Epithelial cell of esophagus (primary cell): ENCODE measurements around the gene COASY.
A peak's percentile ranks its signal among the peaks of the same experiment; 100 is the strongest.
"Not testable (repeated sequence)": the region's sequence is repeated elsewhere in the genome, so short reads cannot be mapped to it uniquely, and the experiment has no call there.

Experiments used
- DNase-seq: peaks from one replicate; pipeline ENCODE4 v3.0.0; 2010; ENCODE audit warnings: low read depth
- H3K4me3 ChIP-seq: 2 replicates; pipeline ENCODE4 v1.5.1; 2011; ENCODE audit warnings: mild to moderate bottlenecking, low read length, control low read depth
- CTCF ChIP-seq: IDR thresholded peaks from 2 replicates; pipeline ENCODE4 v1.5.1; 2011; ENCODE audit warnings: low read depth, mild to moderate bottlenecking, low read length, control low read depth, inconsistent platforms; ENCODE audit not compliant: insufficient read depth; ENCODE audit errors: missing control alignments

Gene COASY

GRCh38 chr17:42537826-42538451, 24.0 kb upstream of the COASY start:
- no peak for DNase-seq
- no peak overlapping the region for H3K4me3 ChIP-seq
- no peak for TF ChIP-seq CTCF

- DNase-seq, result no peak
- TF ChIP-seq CTCF, result no peak
Measured at GRCh38 chr17:42538482-42538881, 23.5 kb upstream of the COASY start.

GRCh38 chr17:42540558-42540957, 21.4 kb upstream of the COASY start:
- not testable (repeated sequence) for DNase-seq, H3K4me3 ChIP-seq

More at GRCh38 chr17:42538482-42538881, 23.5 kb upstream of the COASY start:
- H3K4me3 ChIP-seq, result no peak overlapping the region

GRCh38 chr17:42541041-42541833, 20.7 kb upstream of the COASY start:
- no peak overlapping the region for H3K4me3 ChIP-seq
- DNase-seq, result peak; percentile 60
- TF ChIP-seq CTCF, result no peak

GRCh38 chr17:42543190-42544079, 18.5 kb upstream of the COASY start:
- H3K4me3 ChIP-seq, result no peak overlapping the region
- TF ChIP-seq CTCF, result no peak
- no peak for DNase-seq

- H3K4me3 ChIP-seq, result no peak overlapping the region
- no peak for DNase-seq
- no peak for TF ChIP-seq CTCF
Measured at GRCh38 chr17:42544874-42545283, 17.1 kb upstream of the COASY start.

GRCh38 chr17:42545755-42546505, 16.0 kb upstream of the COASY start:
- not testable (repeated sequence) for DNase-seq, H3K4me3 ChIP-seq
